ENCODE results near the gene SEMA3C.

- TF ChIP-seq CTCF (IDR thresholded peaks at IDR 0.05) (no peak), POLR2AphosphoS5 (IDR thresholded peaks at IDR 0.05; ENCODE audit: low read depth, low read length) (no peak), REST (IDR thresholded peaks at IDR 0.05; ENCODE audit: insufficient read depth in 1 of 2, low read depth in 2 of 2, low read length in 1 of 2) (no peak), TCF7L2 (IDR thresholded peaks at IDR 0.05; ENCODE audit: low read depth, low read length) (no peak)
These were observed 21.8 kb downstream of the SEMA3C start for GRCh38 chr7:80896906-80897598.

Measured in Panc1 (cell line).